T-helper 1 cell (primary cell): ENCODE measurements around the gene TMEM106B.

Source experiments
- DNase-seq, 5 donors: peaks; one replicate each; pipeline ENCODE4 v3.0.0-alpha.2; 2012 to 2020

TMEM106B gene

GRCh38 chr7:12228024-12228423 lies 16.9 kb downstream of the TMEM106B start:
- no peak for DNase-seq

DNA sequence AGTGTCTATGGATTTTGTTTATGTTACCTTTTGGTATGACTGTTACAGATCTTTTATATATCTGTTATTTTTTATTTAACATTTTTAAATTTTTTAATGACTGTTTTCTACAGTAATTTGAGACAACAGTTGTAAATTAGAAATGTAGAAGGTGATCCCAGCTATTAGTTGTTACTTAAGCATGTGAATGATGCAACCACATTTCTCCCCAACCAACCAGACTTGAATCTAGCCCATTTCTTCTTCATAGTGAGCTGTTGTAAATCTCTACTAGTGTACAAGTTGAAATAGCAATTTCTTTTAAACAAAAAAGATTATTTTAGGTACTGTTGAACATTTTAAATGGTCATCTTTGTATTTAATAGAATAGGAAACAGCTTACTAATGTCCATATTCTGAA lies 18.0 kb downstream of the TMEM106B start:
- DNase-seq = no peak

- DNase-seq = no peak
Observed at GRCh38 chr7:12231097-12231496, 20.0 kb downstream of the TMEM106B start.

- DNase-seq = no peak
Observed at GRCh38 chr7:12233175-12233574, 22.1 kb downstream of the TMEM106B start.

GRCh38 chr7:12234334-12234865 lies 23.3 kb downstream of the TMEM106B start:
- DNase-seq = no peak

DNA sequence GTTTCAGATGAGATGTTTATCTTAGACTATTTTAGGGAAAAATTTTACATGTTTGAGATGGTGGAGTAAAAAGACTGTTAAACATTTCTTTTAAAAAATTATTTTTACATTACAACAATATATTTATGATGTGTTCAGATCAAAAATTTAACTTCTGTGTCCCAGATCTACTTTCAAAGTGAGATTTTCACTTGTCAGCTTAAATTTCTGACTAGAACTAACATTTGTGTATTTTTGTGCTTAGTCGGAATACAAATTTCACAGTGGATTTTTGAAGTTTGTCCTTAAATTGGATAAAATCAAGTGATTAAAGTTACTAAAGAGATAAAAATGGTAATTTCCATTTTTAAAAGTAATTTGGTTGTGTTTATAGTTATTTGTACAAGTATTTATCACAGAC lies 24.9 kb downstream of the TMEM106B start:
- DNase-seq = no peak

- no peak for DNase-seq
Observed at GRCh38 chr7:12237007-12237406, 25.9 kb downstream of the TMEM106B start.

DNA sequence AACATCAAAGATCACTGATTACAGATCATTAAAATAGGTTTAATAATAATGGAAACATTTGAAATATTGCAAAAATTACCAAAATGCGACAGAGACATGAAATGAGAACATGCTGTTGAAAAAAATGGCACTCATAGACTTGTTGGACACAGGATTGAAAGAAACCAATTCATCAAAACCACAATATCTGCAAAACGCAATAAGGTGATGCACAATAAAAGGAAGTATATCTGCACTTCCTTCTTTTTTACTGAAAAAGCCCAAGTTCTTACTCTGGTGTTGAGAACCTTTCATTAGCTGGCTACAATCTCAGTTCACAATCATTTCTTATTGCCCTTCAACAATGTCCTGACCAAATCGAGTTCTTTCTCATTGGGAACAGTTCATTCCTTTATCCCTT lies 28.7 kb downstream of the TMEM106B start:
- DNase-seq = no peak

GRCh38 chr7:12244129-12244528 lies 33.0 kb downstream of the TMEM106B start:
- no peak for DNase-seq

- no peak for DNase-seq
Observed at GRCh38 chr7:12244694-12245093, 33.6 kb downstream of the TMEM106B start.

DNA sequence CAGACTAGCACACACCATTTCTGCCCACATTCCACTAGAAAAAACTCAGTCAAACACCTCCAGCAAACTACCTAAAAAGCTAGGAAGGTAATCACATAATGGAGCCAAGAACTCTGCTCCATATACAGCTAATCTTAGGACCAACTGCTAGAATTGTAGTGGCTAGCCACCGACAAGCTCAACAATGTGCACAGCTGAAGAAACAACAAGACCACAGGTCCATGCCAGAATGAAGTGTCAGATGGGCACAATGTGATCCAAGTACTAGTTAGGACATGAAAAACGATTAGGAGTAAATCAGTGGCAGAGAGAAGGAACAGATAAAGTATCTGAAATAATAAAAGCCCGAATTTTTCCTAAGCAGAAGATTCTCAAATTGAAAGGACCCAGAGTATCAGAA lies 38.6 kb downstream of the TMEM106B start:
- no peak for DNase-seq

GRCh38 chr7:12250232-12250631 lies 39.1 kb downstream of the TMEM106B start:
- DNase-seq = no peak

GRCh38 chr7:12256090-12256489 lies 45.0 kb downstream of the TMEM106B start:
- DNase-seq = no peak

- DNase-seq = peak in 2 of 5 donors; percentile 18 to 93
Observed at GRCh38 chr7:12257582-12257981, 46.5 kb downstream of the TMEM106B start.

- DNase-seq = no peak
Observed at GRCh38 chr7:12258074-12258473, 47.0 kb downstream of the TMEM106B start.

GRCh38 chr7:12267542-12267941 lies 56.4 kb downstream of the TMEM106B start:
- no peak for DNase-seq

- DNase-seq = no peak
Observed at GRCh38 chr7:12269100-12269895, 58.2 kb downstream of the TMEM106B start.

DNA sequence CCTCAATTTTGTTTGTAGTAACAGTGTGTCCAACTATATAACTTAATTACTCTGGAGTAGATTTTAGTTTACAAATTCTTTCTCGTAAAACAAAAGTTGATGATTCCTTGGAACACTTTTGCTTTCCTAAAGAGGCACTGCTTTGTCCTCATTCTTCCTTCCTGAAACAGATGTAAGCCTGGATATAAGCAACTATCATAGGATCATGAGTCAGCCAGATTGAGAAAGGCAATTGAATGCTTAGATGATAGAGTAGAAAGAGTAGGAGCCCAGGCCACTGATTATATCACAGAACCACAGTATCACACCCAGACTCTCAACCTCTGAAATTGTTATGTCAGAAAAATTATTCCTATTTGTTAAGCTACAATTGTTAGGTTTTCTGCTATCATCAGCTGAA lies 69.9 kb downstream of the TMEM106B start:
- no peak for DNase-seq

- DNase-seq = no peak
Observed at GRCh38 chr7:12287901-12288300, 76.8 kb downstream of the TMEM106B start.

GRCh38 chr7:12289996-12290395 lies 78.9 kb downstream of the TMEM106B start:
- no peak for DNase-seq

DNA sequence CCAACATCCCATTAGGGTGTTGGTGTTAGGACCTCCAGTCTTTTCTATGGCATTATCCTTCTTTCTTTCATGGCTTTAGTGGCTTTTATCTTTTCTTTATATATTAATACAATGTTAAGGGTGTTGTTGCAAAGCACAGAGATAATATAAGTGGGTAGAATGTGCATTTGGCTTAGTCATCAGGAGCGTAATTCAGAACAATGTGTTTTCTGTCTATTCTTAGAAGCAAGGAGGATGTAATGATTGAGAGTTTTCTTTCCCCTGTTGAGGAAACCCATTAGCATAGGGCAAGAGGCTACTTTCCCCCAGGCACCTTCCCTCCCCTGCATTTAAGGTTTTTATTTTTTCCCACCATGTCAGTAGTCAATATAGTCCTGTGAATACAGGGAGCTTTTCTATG lies 79.7 kb downstream of the TMEM106B start:
- DNase-seq = no peak

- DNase-seq = peak in 2 of 5 donors; percentile 4 to 19
Observed at GRCh38 chr7:12291870-12292269, 80.8 kb downstream of the TMEM106B start.
